GOT3 (cell line): ENCODE data around the gene UCN.
"Not testable (repeated sequence)": the region's sequence is repeated elsewhere in the genome, so short reads cannot be mapped to it uniquely, and the experiment has no call there.

Source experiments
- DNase-seq: peaks from one replicate; lab custom pipeline; 2025; ENCODE audit warnings: mixed read lengths; lab: John Stamatoyannopoulos, UW

UCN gene

DNA sequence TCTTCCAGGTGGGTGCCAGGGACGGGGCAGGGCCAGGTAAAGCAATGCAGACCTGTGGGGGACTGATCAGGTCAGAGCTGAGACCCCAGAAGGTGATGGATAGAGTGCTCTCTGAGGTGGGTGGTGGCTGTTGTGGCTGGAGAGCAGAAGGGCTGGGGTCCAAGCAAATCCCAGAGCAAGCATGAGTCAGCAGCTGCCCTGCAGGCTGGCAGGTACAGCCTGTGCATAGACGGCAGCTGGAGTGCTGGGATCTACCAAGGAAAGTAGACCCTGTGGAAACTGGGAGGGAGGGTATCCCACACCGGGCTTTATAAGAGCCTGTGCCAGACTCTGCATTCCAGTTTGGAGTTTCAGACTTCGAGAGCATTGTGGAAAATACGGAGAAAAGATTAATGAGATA, 25.4 kb downstream of the UCN start:
- DNase-seq: no peak

DNA sequence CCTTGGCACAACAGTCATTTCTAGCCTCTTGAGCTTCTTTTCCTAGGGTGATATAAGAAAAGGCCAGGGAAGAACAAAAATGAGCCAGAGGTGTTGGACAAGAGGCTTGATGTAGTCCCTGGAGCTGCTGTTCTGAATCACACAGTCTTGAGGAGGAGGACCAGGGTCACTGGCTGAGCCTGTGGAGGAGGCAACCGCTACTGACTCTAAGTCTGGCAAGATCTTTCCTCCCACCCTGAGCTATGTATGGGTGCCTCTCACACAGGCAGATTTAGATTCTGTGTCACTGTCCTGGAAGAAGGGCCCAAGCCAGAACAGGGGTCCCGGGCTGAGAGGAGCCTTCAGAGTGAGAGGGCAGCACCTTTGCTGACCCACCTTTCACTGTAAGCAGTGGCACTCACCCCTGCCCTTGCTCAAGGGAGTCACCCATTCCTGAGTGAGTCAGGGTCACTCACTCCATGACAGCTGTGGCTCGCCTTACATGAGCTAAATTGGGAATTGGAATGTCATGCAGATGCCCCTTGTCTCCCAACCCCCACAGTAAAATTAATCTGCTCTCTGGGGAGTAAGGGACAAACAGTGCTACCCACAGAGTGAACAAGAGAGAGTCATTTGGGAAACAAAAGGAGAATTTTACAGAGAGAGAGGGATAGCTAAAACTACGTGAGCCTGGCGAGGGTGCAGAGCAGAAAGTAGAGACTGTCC, 26.2 kb downstream of the UCN start, which contains the start of gene TRIM54:
Gene TRIM54 (plus strand): TSS at position 575 of the 705 bp plus-strand sequence. CDS start 303 bp downstream, outside the sequence.
- no peak for DNase-seq

DNA sequence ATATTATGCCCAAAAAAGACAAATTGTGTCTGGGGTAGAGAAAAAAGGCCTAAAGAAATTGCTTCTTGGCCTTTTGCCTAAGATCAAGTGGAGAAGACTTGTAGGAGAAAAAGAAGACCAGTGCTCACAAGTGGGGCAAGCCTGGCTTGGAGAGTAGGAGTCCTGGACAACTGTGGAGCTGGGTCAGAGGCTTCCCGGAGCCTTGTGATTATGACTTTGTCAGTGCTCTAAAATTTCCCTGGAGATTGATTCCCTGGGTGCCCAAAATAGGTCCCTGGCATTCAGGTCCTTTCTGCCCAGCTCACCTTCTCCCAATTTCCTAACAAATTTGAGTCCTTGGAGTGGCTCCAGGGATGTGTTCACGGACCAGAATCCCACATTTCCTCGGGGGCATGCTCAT, 26.8 kb downstream of the UCN start:
- no peak for DNase-seq

DNA sequence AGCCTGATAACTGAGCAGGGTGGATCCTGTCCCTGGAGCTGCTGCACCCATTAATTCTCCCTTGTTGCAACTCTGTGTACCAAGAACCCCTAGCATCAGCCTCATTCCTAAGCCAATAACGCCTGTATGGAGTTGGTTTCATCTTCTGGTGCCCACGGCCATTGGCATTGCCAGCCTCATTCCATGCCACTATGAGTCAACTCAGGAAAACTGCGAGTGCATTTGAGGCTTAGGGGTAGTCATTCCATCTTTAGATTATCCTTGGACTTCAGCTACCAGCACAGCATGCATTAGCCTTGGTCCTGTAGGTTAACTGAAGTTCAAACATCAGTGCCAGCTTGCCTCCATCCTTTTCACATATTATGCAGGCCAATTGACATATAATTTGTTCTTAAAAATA, 27.4 kb downstream of the UCN start:
- no peak for DNase-seq

DNA sequence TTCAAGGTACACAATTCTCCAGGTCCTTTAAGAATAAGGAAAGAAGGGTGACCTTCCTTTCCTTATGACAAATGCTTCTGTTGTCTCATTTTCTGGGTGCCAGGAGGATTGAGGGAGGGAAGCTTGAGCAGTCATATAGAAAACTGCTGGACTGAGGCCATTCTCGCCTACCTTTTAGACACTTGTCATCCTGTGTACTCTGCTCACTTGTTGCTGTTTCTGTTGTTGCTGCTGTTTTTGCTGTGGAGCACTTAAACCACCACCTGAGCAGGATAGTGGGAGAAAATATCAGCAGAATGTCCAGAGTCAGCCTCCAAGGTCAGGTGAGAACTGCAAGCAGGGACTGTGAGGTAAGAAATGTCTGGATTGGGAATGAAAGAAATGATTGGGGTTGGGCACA, 30.2 kb downstream of the UCN start:
- DNase-seq: no peak

DNA sequence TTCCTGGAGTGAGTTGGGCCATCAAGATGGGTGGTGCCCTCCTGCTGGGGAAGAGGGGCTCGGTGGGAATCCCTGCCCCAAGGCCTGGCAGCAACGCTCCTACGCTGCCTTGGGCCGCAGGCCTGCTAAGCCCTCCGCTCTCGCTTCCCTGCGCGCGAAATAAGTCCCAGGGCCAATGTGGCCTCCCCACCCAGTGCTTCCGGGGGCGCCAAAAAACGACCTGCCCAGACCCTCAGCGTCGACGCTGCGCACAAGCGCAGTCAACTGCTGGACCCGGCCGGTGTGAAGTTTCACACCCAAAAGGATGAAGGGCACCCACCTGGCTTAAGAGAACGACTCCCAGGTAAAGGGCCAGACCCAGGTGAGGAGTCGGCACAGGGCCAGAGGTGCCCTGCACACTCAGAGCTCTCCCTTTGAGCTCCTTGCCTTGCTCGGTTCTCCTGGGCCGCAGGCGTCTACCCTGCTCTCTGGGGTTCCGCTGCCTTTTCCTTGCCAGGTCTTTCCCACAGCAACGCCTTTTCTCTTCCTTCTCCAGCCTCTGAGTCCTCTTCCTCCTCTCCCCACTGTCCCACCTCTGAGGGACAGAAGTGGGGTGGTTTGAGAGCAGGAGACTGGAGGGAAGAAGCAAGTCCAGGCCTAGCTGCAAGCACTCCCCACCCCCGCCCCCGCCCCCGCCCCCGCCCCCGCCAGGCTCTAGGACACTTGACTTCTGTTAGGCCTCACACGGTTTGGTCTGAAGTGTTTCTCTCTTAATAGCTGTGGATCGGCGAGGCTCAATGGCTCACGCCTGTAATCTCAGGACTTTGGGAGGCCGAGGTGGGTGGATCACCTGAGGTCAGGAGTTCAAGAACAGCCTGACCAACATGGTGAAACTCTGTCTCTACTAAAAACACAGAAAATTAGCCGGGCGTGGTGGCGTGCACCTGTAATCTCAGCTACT, 32.8 kb downstream of the UCN start, which contains the start of gene DNAJC5G:
Gene DNAJC5G (plus strand): TSS at position 223 of the 940 bp plus-strand sequence. CDS start 1,296 bp downstream, outside the sequence.
- DNase-seq: no peak

DNA sequence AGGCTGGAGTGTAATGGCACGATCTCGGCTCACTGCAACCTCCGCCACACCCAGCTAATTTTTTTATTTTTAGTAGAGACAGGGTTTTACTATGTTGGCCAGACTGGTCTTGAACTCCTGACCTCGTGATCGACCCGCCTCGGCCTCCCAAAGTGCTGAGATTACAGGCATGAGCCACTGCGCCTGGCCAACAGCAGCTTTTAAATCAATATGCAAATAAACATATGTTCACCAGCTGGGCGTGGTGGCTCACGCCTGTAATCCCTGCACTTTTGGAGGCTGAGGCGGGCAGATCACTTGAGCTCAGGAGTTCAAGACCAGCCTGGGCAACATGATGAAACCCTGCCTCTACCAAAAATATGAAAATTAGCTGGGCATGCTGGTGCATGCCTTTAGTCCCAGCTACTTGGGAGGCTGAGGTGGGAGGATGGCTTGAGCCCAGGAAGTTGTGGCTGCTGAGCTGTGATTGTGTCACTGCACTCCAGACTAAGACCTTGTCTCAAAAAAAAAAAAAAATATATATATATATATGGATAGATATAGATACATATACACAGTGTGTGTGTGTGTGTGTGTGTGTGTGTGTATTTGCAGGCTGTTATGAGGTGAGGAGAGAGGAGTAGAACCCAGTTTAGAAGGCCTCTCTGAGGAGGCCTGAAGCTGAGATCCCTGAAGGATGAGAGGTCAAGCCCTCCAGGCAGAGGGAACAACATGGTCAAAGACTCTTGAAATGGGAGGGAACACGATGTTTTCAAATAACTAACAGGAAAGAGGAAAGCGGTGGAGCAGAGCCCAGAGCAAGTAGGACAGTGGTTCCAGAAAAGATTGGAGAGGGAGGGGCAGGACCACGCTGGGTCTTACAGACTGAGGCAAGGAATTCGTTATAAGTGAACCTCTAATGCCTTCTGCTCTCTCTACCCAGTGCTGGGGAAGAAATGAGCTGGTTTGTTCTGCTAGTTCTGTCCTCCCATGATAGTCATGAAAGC, 35.4 kb downstream of the UCN start:
- not testable (repeated sequence) for DNase-seq

DNA sequence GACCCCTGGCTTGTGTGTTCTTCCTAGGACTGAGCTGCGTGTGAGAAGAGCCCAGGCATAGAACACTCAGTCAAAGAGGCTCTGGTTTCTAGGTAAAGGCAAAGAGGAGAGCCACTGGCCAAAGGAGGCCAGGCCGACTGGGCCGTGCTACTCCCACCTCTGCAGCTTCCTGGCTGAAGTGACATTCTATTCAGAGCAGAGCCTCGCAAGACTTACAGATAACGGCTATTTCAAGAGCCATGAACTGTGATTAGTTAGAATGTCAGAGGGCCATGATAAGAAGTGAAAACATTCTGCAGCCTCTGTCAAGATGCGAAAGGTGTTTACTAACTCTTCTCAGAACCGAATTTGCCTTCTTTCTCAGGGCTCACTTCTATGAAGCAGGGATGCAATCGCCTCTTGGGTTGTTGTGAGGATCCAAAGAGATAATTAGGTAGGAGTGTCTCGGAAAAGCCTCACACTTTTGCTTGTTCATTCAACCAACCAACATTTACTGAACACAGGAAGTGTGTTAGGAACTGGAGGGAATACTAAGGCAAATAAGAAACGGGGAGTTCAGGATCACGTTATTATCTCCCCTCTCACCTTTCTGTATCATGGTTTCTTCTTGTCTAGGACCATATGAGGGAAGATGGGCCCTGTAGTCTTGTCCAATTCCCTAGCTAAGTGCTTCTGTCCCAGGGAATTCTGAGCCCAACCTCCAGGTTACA, 36.5 kb downstream of the UCN start:
- DNase-seq: no peak

DNA sequence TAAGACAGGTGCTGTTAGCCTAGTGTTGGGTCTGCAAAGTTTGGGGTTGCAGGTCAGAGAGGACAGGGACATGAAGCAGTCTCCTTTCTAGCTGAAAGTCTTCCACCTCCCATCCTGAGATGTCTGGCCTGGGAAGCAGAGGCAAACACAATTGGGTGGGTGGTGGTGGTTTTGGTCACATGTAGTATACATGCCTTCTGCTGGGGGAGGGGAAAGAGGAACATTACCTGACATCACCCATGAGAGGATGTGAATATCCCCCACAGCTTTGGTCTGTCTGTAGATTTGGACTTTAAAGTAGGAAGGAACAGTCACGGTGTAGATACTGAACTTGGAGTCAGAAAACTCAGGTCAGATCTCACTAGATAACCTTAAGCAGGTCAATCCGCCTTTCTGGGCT, 37.6 kb downstream of the UCN start:
- DNase-seq: no peak

DNA sequence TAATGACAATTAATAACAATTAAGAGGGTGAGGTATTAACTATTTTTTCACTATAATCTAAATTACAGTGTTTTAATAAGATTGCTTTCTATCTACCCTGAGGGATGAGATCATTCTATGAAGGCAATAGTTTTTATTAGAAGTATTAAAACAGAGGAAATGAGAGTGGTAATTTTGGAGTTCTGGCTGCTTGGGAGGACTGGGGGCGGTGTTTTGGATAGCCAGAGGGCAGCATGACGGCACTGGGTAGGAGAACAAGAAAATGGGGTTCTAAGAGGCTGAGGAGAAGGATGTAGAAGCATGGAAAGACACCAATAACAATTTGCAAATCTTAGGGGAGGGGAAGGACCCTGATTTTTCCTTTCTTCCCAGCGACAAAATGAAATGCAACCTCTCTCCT, 38.1 kb downstream of the UCN start:
- DNase-seq: no peak

DNA sequence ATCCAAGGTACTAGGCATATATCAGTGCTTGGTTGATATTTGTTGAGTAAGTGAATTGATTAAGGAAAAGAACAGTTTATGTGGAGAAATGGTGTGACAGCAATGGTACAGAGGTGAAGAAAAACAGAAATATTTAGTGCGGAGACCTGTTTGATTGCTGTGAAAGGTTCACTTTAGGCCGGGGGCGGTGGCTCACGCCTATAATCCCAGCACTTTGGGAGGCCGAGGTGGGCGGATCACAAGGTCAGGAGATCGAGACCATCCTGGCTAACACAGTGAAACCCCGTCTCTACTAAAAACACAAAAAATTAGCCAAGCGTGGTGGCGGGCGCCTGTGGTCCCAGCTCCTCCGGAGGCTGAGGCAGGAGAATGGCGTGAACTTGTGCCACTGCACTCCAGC, 39.9 kb downstream of the UCN start:
- not testable (repeated sequence) for DNase-seq

DNA sequence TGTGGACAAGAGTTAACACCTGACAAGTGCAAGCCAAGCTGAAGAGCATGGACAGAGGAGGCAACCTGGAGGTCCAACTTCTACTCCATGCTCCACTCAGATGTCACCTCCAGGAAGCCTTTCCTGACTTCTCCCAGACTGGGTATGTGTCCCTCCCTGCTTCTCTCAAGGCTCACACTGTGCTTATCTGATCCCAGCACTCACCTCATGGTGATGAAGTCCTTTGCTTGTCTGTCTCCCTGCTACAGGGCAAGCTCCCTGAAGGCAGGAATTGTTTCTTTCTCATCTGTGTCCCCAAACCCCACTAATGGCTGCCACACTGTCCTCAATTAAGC, 42.7 kb downstream of the UCN start:
- DNase-seq: no peak

DNA sequence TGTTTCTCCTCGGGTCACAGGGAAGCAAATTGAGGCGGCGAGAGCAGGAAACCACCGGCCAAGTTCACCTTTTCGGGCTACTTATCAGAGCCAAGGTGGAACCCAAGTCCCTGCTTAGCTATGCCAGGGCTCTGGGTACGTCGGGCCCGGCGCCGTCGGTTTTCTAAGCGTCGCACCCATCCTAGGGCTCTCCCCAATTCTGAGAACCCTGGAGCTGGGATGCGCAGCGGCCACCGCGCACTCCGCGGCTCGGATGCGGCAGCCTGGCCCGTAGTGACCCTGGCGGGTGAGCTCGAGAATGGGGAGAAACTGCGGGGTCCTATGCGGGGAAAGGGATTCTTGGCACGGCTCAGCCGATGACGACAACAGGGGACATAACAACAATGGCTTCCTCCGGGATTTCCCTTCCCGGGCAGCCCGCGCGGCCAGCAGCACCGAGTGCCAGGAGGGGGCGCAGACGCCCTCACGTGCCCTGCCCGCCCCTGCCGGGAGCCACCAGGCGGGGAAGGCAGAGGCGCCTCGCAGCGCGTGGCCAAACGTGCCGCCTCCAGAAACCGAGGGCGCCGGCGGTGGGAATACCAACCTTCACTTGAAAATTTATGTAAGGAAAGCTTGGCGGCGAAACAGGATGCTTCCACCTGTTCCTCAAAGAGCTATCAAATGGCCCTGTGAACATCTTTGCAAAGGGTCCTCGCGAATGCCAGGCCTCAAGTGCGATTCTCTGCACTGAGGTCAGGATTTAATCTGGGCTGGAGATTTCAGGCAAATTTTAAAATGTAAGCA, 43.3 kb downstream of the UCN start:
- DNase-seq: no peak

DNA sequence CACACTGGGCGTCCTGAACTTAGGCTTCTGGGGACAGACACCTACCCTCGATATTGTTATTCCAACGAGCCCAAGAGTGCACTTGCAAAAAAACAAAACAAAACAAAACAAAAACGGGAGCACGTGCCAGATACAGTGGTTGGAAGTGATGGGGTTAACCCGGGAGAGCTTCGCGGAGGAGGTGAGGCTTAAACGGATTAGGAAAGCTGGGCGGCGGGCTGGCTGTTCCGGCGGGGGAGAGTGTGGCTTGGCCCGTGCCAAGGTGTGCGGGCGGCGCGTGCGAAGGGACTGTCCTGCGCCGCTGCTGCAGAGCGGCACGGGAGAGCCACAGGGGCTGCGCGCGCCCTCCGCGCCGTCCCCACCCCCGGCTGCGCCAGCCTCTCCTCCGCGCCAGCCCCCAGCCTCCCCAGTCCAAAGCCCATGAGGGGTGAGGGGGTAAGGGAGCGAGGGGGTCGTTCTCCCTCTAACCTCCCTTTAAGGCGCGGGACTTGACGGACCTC, 43.9 kb downstream of the UCN start:
- no peak for DNase-seq

DNA sequence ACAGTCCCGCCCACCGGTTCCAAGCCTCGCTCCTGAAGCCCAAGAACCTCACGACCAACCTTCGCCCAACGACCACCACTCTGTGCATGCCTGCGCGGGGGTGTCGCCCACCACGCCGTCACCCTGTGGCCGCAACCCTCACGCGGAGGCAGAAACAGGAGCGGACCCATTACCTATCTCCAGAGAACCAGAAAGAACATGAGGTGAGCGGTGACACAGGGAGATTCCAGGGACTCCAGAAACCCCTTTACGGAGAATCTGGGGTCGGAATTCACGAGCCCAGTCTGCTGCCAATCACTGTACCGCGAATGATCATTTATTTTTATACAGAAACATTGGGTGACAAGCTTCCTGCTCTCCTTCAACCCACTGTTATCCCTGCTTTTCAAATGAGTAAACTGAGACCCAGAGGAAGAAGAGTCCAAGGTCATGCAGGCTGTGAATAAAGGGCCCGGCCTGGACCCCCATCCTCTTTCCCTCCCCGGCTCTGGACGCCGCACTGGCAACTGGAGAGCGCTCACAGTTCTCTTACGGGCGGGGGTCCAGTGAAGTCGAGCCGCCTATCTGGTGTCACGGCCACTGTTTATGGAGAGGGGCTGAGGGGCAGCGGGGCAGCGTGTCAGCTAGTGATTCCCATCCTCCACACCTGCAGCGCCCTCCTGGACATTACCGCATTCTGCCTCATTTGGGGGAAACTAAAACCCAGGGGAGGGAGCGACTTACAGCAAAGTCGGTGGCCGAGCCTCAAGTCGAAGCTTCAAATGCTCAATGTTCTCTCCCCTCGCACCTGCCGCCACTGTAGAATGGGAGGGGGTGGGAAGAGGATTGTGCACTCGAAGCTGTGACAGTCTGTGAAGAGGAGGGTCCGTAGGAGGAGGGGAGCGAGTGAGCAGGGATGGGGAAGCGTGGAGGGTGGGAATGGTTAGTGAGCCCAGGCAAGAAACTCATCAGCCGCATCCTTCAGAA, 44.7 kb downstream of the UCN start:
- DNase-seq: no peak

DNA sequence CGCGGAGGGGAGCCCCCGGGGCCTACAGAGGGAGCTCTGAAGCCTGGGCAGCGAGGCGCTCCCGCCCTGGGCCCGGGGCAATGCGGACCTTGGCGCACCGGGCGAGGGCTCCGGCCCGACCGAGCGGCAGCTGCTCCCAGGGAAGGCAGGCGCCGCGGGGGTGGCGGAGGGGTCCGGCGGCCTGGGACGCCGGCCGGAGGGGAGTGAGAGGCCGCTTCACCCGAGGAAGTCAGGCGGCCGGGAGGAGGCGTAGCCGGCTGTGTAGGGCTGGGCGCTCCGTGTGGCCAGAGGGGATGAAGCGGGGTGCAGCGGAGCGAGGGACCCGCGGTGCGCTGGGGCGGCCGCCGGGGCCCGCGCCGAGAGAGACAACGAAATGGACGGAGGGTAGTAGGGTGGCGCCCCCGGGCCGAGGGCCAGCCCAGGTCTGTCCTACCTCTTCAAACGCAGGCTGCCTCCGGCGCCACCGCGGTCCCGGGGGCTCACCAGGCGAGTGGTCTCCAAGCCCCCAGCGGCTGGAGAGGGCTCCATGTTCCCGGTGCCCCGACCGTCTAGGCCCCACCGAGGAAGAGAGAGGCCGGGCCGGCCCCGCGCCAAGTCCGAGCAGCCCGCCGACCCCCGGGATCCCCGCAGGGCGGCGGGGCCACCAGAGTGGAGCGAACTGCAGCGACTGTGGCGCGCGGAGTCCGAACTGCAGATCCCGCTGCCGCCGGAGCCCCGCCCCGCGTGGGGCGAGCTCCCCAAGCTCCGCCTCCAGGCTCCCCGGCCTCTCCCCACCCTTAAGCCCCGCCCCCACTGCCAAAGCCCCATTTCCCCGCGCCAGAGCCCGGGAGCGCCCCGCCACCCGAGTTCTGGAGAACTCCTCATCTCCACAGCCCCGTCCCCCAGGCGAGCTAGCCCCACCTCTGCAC, 45.6 kb downstream of the UCN start, which contains the start of gene SLC30A3:
Gene SLC30A3 (minus strand): TSS at position 669 of the 908 bp plus-strand sequence. CDS start 141 bp downstream, at position 528.
- DNase-seq: no peak

DNA sequence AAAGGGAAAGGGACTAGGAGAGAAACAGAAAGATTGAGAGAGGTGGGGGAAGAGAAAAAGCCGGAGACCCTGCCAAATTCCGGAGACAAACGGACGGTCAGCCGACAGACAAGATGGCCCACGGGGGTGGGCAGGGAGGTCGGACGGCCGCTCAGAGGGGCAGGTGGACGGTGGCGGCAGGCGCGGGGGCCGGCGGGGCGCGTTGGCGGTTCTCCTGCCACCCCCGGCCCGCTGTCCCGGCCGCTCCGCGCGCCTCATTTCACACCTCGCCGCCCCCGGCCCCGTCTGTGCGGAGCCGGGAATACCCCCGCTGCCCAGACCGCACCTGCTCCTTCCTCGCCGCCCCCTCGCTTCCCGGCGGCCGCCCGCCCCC, 46.3 kb downstream of the UCN start:
- DNase-seq: no peak
